Psoas muscle (tissue), 8 donors: ENCODE measurements around the gene CRMP1. TPM values are rescaled to one million over a fixed set of nuclear protein-coding genes. Genes with fewer than 3 reads are reported as not detected.

ENCODE experiments used
- ATAC-seq, 4 donors: fragments of 200-7000 bp; cut with Tn5 transposase; one replicate each; pipeline ENCODE4 v1.9.1; 2020; ENCODE audit warnings: moderate library complexity in 3 of 4, mild to moderate bottlenecking in 2 of 4
- DNase-seq, 2 donors: peaks; one replicate each; pipeline ENCODE4 v3.0.0-alpha.2; 2020
- H3K27ac ChIP-seq: fragments of 200-600 bp; one replicate; pipeline ENCODE4 v1.8.0; 2022
- H3K27me3 ChIP-seq, 3 donors: fragments of 200-600 bp in 1 of 3; one replicate each; pipeline versions ENCODE4 v1.6.1 to v1.8.0; 2013 to 2022; ENCODE audit warnings: low read length in 2 of 3, mild to moderate bottlenecking in 2 of 3, moderate library complexity in 1 of 3; ENCODE audit not compliant: insufficient read depth in 3 of 3
- H3K36me3 ChIP-seq, 2 donors: fragments of 200-600 bp in 1 of 2; one replicate each; pipeline versions ENCODE4 v1.6.1 to v1.8.0; 2013 to 2022; ENCODE audit warnings: low read depth in 1 of 2, mild to moderate bottlenecking in 1 of 2, moderate library complexity in 1 of 2; ENCODE audit not compliant: insufficient read depth in 1 of 2
- H3K4me1 ChIP-seq: fragments of 200-600 bp; one replicate; pipeline ENCODE4 v1.8.0; 2022
- H3K4me3 ChIP-seq: fragments of 200-600 bp; one replicate; pipeline ENCODE4 v1.8.0; 2022; ENCODE audit warnings: mild to moderate bottlenecking
- H3K9me3 ChIP-seq: fragments of 200-600 bp; one replicate; pipeline ENCODE4 v1.8.0; 2022
- CTCF ChIP-seq: fragments of 200-600 bp; IDR thresholded peaks from one replicate; pipeline ENCODE4 v1.8.0; 2022; ENCODE audit warnings: antibody characterized with exemption
- WGBS, 3 donors: extraction: QIAGEN DNeasy Blood & Tissue Kit; methylation state at CpG; one replicate each; pipeline versions ENCODE4 v1.1.6 to v1.1.7; 2013; 5-methylcytosine and 5-hydroxymethylcytosine counted together
- intact Hi-C, 2 donors: fragments of 100-400 bp; cut with DNase I; formaldehyde crosslinking; loops; one replicate each; pipeline versions ENCODE4 v1.11.0 to v1.14.2; 2022
- polyA plus RNA-seq, 3 donors: library from polyadenylated mRNA; stranded (reverse); fragments of 200-250 nt; gene quantifications; one replicate each; pipeline ENCODE4 v1.2.3, GENCODE V29; 2013
- total RNA-seq, 4 donors: library from RNA; stranded (reverse); fragmentation: NEBNext Ultra II Directional in 2 of 4; extraction: Animal tissue kit (Norgen Biotek cat#: 25700) in 2 of 4; gene quantifications; one replicate each; pipeline versions ENCODE4 v1.2.1 to v1.2.4, GENCODE V29; 2021 to 2023
- donor health status: healthy with polysubstance abuse.
- donor health status: DM: no; HTN: no; CAD: no; lungs with moderate emphysema.
- donor health status: Bipolar disorder and iron deficiency.
- donor health status: healthy.
- donor health status: DM: yes; HTN: yes; CAD: no.
- donor health status: DM: no; HTN: no; CAD: no.
- donor health status: DM: no; HTN: no; CAD: no.
- donor health status: DM: yes; HTN: yes; CAD: no.

Gene CRMP1
- total and polyA plus RNA-seq, 7 donors: 0.10 to 0.89 (median 0.39) TPM

- no peaks in the 10 kb centered on the region for H3K9me3 ChIP-seq
- intact Hi-C loops: no loop called here
- 38 to 42% (median 40%) methylated on average over 8 of the region's 8 CpGs for WGBS, 3 donors
- TF ChIP-seq CTCF: no peak
- no peaks in the 10 kb centered on the region for H3K36me3 ChIP-seq
- DNase-seq (no peak), ATAC-seq (no peak)
- H3K27ac ChIP-seq: no peak overlapping the region
- H3K4me3 ChIP-seq: no peak overlapping the region
- H3K4me1 ChIP-seq: no peaks in the 10 kb centered on the region
- H3K27me3 ChIP-seq: peaks cover 0 to 11% (median 0%) of the 10 kb centered on the region in 3 donors
Observed at GRCh38 chr4:5918331-5918985, 25.6 kb upstream of the CRMP1 start.

DNA sequence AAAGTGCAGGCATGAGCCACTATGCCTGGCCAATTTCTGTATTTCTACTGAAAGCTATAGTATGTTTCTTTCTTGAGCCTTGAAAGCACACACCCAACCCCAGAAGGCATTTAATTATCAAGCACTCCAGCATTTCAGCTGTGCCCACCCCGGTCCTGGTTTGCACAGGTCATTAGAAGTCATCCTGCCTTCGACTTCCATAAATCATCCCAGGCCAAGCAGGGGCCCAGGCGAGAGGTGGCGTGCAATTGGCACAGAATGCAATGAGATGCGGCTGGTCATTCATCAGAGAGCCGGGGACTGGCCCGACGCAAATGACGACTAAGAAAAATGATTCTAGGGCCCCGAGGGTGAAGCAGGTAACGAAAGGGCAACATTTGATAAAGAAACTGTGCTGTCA is 24.8 kb upstream of the CRMP1 start:
- DNase-seq (no peak), ATAC-seq (no peak)
- Histone ChIP-seq H3K27ac (no peak overlapping the region), H3K36me3 (no peaks in the 10 kb centered on the region), H3K4me1 (no peaks in the 10 kb centered on the region), H3K4me3 (no peak overlapping the region), H3K27me3 (peaks cover 0 to 11% (median 0%) of the 10 kb centered on the region in 3 donors), H3K9me3 (no peaks in the 10 kb centered on the region)
- WGBS, 3 donors: 33 to 42% (median 41%) methylated on average over 11 of the region's 11 CpGs
- TF ChIP-seq CTCF: no peak
- intact Hi-C loops: no loop called here

DNA sequence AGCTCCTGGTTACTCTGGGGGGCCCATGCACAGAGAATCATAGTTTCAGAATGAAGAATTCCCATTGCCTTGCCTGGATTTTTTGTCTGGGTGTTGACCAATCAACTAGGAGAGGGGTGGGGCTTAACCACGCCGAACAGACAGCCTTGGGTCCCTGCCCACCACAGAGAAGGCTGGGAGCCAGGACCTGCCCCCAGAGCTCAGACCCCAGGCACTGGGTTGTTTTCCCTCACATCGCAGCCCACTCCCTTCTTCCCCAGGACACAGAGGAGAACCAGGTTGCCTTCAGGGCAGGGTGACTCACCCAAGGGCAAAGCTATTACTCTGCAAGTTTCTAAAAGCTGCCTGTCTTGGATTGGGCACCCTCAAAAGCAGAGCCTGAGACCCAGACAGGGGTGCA is 23.3 kb upstream of the CRMP1 start:
- peaks cover 0 to 5% (median 0%) of the 10 kb centered on the region in 3 donors for H3K27me3 ChIP-seq
- WGBS, 3 donors: 48 to 61% (median 52%) methylated on average over 3 of the region's 3 CpGs

GRCh38 chr4:5913454-5913853 is 20.6 kb upstream of the CRMP1 start:
- TF ChIP-seq CTCF: no peak
- Histone ChIP-seq H3K36me3 (no peaks in the 10 kb centered on the region), H3K27ac (no peak overlapping the region), H3K4me3 (no peak overlapping the region), H3K27me3 (no peaks in the 10 kb centered on the region), H3K4me1 (no peaks in the 10 kb centered on the region), H3K9me3 (no peaks in the 10 kb centered on the region)
- WGBS, 3 donors: 75 to 79% (median 76%) methylated on average over 7 of the region's 7 CpGs
- intact Hi-C loops: no loop called here
- DNase-seq (no peak), ATAC-seq (no peak)

More for the DNA sequence above, 23.3 kb upstream of the CRMP1 start:
- no peaks in the 10 kb centered on the region for H3K9me3 ChIP-seq
- H3K4me1 ChIP-seq: no peaks in the 10 kb centered on the region
- intact Hi-C loops: no loop called here
- DNase-seq: no peak
- TF ChIP-seq CTCF: no peak
- H3K4me3 ChIP-seq: no peak overlapping the region
- no peak overlapping the region for H3K27ac ChIP-seq
- no peak for ATAC-seq
- no peaks in the 10 kb centered on the region for H3K36me3 ChIP-seq

DNA sequence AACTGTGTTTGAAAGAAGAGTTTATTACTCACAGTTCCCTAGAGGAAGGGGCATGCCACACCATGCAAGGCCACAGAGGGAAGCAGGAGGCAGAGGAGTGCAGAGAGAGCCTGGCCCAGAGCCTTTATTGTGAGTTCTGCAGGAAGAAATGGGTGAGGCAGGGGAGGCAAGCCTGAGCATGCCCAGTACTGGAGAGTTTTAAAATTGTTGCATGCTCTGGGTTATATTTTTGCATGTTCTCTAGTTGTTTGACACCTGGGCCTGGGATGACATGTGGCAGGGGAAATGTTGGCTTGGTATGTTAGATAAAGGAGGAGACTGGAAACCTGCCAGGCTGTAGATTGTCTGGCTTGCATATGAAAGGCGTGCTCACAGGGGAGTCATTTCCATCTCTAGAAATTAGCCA is 19.7 kb upstream of the CRMP1 start:
- no peaks in the 10 kb centered on the region for H3K36me3 ChIP-seq
- no peaks in the 10 kb centered on the region for H3K9me3 ChIP-seq
- H3K4me1 ChIP-seq: no peaks in the 10 kb centered on the region
- no peak for ATAC-seq
- H3K27me3 ChIP-seq: no peaks in the 10 kb centered on the region
- intact Hi-C loops: no loop called here
- H3K27ac ChIP-seq: no peak overlapping the region
- no peak overlapping the region for H3K4me3 ChIP-seq
- WGBS, 3 donors: 50 to 69% (median 68%) methylated on average over 1 of the region's 1 CpG
- TF ChIP-seq CTCF: no peak
- no peak for DNase-seq
